ENCODE results near the gene CPB2.
A peak's percentile ranks its signal among the peaks of the same experiment; 100 is the strongest.

CPB2 gene

DNA sequence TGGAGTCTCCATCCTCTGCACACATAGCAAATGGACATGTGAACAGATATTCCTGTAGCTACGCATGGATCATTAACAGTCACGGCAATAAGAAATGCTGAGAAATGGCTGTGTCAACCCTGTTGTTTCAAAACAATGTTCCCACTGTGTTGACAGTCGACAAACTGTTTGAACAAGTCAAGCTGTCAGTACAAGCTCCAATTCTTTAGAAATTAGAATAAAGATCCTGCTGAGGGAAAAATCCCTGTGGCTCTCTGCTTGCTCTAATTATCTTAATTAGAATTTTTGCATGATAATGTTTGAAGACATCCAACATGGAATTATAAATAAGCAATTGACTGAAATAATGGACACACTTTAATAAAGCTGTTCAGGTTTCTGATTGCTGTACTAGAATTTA is 37.9 kb upstream of the CPB2 start:
- no peak for DNase-seq (ENCODE audit: low read depth, low spot score)
- WGBS (ENCODE audit: insufficient coverage, insufficient read length) = no CpG with 5 or more reads among the region's 3 CpGs
- Histone ChIP-seq H3K9me3 (ENCODE audit: control insufficient read depth, insufficient read depth, low read length) (no peaks in the 10 kb centered on the region), H3K4me3 (ENCODE audit: low read length) (no peak overlapping the region), H3K27me3 (ENCODE audit: control insufficient read depth, insufficient read depth, low read length) (no peaks in the 10 kb centered on the region), H3K27ac (ENCODE audit: low read length) (no peak overlapping the region), H3K4me1 (ENCODE audit: control insufficient read depth, insufficient read depth, low read length) (no peaks in the 10 kb centered on the region), H3K36me3 (ENCODE audit: control insufficient read depth, insufficient read depth, low read length) (no peaks in the 10 kb centered on the region)

DNA sequence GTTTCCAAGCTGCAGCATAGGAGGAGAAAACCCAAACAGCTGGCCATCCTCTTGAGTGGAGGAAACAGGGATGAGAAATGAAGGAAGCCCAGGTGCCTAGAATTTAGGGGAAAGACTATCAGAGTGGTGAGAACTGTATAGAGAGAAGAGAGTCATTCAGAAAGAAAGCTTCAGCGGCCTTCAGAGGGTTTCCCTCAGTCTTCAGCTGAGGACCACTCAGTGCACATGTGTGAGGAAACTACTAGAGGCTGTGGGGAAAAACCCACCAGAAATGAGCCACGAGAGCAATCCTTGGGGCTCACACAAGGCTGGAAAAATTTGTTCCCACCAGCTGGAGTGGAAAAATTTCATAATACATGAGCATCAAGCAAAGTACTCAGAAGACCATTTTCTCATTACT is 35.2 kb upstream of the CPB2 start:
- DNase-seq (ENCODE audit: low read depth, low spot score) = no peak
- Histone ChIP-seq H3K36me3 (ENCODE audit: control insufficient read depth, insufficient read depth, low read length) (no peaks in the 10 kb centered on the region), H3K4me1 (ENCODE audit: control insufficient read depth, insufficient read depth, low read length) (peaks cover 1% of the 10 kb centered on the region; the same call in 1 of the 2 replicates), H3K27ac (ENCODE audit: low read length) (no peak overlapping the region), H3K9me3 (ENCODE audit: control insufficient read depth, insufficient read depth, low read length) (no peaks in the 10 kb centered on the region), H3K27me3 (ENCODE audit: control insufficient read depth, insufficient read depth, low read length) (no peaks in the 10 kb centered on the region), H3K4me3 (ENCODE audit: low read length) (no peak overlapping the region)
- WGBS (ENCODE audit: insufficient coverage, insufficient read length) = no CpG with 5 or more reads among the region's 2 CpGs

DNA sequence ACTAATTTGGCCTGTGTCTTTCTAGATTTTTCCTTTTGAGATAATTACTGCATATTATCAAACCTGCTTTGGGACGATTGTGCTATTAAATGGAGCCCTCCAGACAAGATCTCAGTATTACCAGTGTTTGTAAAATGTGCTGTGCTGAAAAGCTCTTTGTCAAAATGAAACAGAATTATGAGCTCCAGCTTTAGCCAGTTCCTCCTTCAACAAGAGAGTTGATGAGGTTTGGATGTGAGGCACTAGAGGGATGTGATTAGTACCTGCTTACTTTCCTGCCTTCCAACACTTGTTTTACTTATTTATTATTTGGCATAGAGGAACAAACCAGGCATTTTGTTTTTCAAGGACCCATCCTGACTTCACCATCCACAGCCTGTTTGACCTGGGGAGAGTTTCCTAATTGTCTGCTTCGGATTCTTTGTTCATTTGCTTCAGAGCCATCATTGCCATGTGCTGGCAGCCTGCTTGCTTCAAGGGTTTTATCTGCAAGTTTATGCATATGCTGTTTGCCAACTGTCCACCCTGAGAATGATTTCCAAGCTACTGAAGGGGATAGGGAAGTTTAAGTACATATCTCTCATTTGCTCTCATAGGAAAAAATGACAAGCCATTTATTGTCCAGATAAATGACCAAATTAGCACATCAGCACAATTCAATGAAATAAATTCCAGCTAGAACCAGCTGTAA is 32.9 kb upstream of the CPB2 start:
- H3K36me3 ChIP-seq (ENCODE audit: control insufficient read depth, insufficient read depth, low read length) = no peaks in the 10 kb centered on the region
- no CpG with 5 or more reads among the region's 2 CpGs for WGBS (ENCODE audit: insufficient coverage, insufficient read length)

DNA sequence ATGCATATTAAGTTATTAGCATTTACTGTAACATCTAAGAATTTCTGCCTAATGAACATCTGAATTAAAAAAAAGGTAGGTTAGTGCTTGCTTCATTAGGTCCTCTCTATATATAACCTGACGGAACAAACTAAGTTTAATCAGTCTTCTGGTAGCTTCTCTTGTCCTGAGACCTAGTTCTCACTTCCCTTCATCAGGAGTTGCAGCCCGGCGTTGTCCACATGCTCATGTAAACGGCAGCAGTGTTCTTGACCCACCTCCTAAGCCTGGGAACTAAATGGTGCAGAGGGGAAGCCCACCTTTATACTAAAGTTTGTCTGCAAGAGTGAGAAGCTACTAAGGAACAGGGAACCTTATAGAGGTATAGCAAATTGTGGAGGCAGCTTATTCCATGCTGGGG is 31.9 kb upstream of the CPB2 start:
- H3K27me3 ChIP-seq (ENCODE audit: control insufficient read depth, insufficient read depth, low read length) = no peaks in the 10 kb centered on the region
- peaks cover 1% of the 10 kb centered on the region; the same call in 1 of the 2 replicates for H3K4me1 ChIP-seq (ENCODE audit: control insufficient read depth, insufficient read depth, low read length)
- no peak overlapping the region for H3K4me3 ChIP-seq (ENCODE audit: low read length)
- DNase-seq (ENCODE audit: low read depth, low spot score) = no peak
- H3K36me3 ChIP-seq (ENCODE audit: control insufficient read depth, insufficient read depth, low read length) = no peaks in the 10 kb centered on the region
- H3K9me3 ChIP-seq (ENCODE audit: control insufficient read depth, insufficient read depth, low read length) = no peaks in the 10 kb centered on the region
- no peak overlapping the region for H3K27ac ChIP-seq (ENCODE audit: low read length)
- WGBS (ENCODE audit: insufficient coverage, insufficient read length) = no CpG with 5 or more reads among the region's 4 CpGs

More for the DNA sequence above, 32.9 kb upstream of the CPB2 start:
- no peak overlapping the region for H3K27ac ChIP-seq (ENCODE audit: low read length)
- no peak for DNase-seq (ENCODE audit: low read depth, low spot score)
- no peaks in the 10 kb centered on the region for H3K9me3 ChIP-seq (ENCODE audit: control insufficient read depth, insufficient read depth, low read length)
- no peaks in the 10 kb centered on the region for H3K27me3 ChIP-seq (ENCODE audit: control insufficient read depth, insufficient read depth, low read length)
- H3K4me1 ChIP-seq (ENCODE audit: control insufficient read depth, insufficient read depth, low read length) = peaks cover 1% of the 10 kb centered on the region; the same call in 1 of the 2 replicates
- H3K4me3 ChIP-seq (ENCODE audit: low read length) = no peak overlapping the region

DNA sequence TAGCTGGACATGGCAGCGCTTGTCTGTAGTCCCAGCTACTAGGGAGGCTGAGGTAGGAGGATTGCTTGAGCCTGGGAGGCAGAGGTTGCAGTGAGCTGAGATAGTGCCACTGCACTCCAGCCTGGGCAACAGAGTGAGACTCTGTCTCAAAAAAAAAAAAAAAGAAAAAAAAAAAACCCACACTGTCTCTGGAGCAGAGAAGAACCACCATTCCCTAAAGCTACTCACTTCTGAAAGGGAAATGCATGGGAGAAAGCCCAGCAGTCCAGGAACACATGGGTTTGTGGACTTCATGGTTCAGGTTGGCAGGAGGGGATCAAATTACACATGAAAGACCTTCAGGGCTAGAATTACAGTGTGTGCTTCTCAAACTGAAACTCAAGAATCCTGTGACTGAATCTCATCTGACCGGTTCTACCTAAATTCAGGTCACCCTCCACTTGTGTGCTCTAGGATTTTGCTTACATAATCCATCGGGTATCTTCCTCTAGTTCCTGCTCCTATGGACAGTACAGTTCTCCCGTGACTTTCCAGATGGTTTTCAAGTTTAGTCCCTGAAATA is 30.2 kb upstream of the CPB2 start:
- no peak overlapping the region for H3K27ac ChIP-seq (ENCODE audit: low read length)
- no peaks in the 10 kb centered on the region for H3K9me3 ChIP-seq (ENCODE audit: control insufficient read depth, insufficient read depth, low read length)
- DNase-seq (ENCODE audit: low read depth, low spot score) = peak; percentile 35
- no peaks in the 10 kb centered on the region for H3K27me3 ChIP-seq (ENCODE audit: control insufficient read depth, insufficient read depth, low read length)
- no peak overlapping the region for H3K4me3 ChIP-seq (ENCODE audit: low read length)
- no CpG with 5 or more reads among the region's 4 CpGs for WGBS (ENCODE audit: insufficient coverage, insufficient read length)
- peaks cover 1% of the 10 kb centered on the region; the same call in 1 of the 2 replicates for H3K4me1 ChIP-seq (ENCODE audit: control insufficient read depth, insufficient read depth, low read length)
- no peaks in the 10 kb centered on the region for H3K36me3 ChIP-seq (ENCODE audit: control insufficient read depth, insufficient read depth, low read length)

DNA sequence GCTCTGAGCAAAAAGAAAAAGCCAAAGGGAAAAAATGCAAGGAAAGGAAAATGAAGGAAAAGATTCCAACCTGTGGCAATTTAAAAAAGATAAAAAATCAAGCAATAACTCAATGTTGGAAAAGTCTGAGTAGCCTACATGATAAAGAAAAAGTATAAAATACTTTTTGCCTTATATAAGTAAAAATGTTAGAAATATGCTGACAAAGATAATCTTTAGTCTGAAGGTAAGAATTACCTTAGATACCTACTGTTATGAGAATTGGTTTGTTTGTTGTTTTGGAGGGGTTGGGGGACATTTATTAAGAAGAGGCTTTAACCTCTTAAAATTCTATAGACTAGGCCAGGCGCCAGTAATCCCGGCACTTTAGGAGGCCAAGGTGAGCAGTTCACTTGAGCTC is 29.7 kb upstream of the CPB2 start:
- no peaks in the 10 kb centered on the region for H3K27me3 ChIP-seq (ENCODE audit: control insufficient read depth, insufficient read depth, low read length)
- H3K27ac ChIP-seq (ENCODE audit: low read length) = no peak overlapping the region
- no peaks in the 10 kb centered on the region for H3K9me3 ChIP-seq (ENCODE audit: control insufficient read depth, insufficient read depth, low read length)
- WGBS (ENCODE audit: insufficient coverage, insufficient read length) = no CpG with 5 or more reads among the region's 2 CpGs
- H3K4me3 ChIP-seq (ENCODE audit: low read length) = no peak overlapping the region
- H3K36me3 ChIP-seq (ENCODE audit: control insufficient read depth, insufficient read depth, low read length) = no peaks in the 10 kb centered on the region
- peaks cover 1% of the 10 kb centered on the region; the same call in 1 of the 2 replicates for H3K4me1 ChIP-seq (ENCODE audit: control insufficient read depth, insufficient read depth, low read length)
- DNase-seq (ENCODE audit: low read depth, low spot score) = no peak

DNA sequence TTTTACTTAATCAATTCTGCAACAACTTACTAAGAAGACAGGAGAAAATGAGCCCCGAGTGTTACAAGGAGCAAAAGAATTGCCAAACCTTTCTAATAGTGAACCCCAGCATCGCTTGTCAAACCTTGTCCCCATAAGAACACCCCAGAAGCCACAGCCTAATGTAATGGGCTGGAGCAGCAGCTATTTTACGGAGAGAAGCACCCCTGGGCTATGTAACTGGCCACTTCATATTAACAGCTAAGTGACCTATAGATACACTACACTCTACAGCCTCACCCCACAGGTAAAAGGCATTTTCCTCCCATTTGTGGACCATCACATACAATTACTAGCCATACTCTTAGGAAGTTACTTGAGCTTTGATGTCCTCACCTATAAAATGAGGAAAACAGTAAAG is 27.3 kb upstream of the CPB2 start:
- Histone ChIP-seq H3K4me1 (ENCODE audit: control insufficient read depth, insufficient read depth, low read length) (peaks cover 1% of the 10 kb centered on the region; the same call in 1 of the 2 replicates), H3K36me3 (ENCODE audit: control insufficient read depth, insufficient read depth, low read length) (no peaks in the 10 kb centered on the region), H3K27me3 (ENCODE audit: control insufficient read depth, insufficient read depth, low read length) (no peaks in the 10 kb centered on the region), H3K4me3 (ENCODE audit: low read length) (no peak overlapping the region), H3K27ac (ENCODE audit: low read length) (no peak overlapping the region), H3K9me3 (ENCODE audit: control insufficient read depth, insufficient read depth, low read length) (no peaks in the 10 kb centered on the region)
- WGBS (ENCODE audit: insufficient coverage, insufficient read length) = no CpG with 5 or more reads among the region's 3 CpGs
- DNase-seq (ENCODE audit: low read depth, low spot score) = no peak

DNA sequence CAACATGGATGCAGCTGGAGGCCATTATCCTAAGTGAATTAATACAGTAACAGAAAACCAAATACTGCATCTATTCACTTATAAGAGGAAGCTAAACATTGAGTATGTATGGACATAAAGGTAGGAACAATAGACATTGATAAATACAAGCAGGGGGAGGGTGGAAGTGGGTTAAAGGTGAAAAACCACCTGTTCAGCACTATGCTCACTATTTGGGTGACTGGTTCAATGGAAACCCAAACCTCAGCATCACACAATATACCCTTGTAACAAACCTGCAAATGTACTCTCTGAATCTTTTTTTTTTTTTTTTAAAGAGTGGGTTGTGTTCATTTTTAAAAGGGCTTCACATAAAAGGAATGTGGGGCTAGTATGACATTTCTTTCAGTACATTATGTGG is 26.9 kb upstream of the CPB2 start:
- no peak for DNase-seq (ENCODE audit: low read depth, low spot score)
- no peaks in the 10 kb centered on the region for H3K27me3 ChIP-seq (ENCODE audit: control insufficient read depth, insufficient read depth, low read length)
- H3K4me3 ChIP-seq (ENCODE audit: low read length) = no peak overlapping the region
- H3K4me1 ChIP-seq (ENCODE audit: control insufficient read depth, insufficient read depth, low read length) = peaks cover 1% of the 10 kb centered on the region; the same call in 1 of the 2 replicates
- H3K36me3 ChIP-seq (ENCODE audit: control insufficient read depth, insufficient read depth, low read length) = no peaks in the 10 kb centered on the region
- H3K27ac ChIP-seq (ENCODE audit: low read length) = no peak overlapping the region
- H3K9me3 ChIP-seq (ENCODE audit: control insufficient read depth, insufficient read depth, low read length) = no peaks in the 10 kb centered on the region

DNA sequence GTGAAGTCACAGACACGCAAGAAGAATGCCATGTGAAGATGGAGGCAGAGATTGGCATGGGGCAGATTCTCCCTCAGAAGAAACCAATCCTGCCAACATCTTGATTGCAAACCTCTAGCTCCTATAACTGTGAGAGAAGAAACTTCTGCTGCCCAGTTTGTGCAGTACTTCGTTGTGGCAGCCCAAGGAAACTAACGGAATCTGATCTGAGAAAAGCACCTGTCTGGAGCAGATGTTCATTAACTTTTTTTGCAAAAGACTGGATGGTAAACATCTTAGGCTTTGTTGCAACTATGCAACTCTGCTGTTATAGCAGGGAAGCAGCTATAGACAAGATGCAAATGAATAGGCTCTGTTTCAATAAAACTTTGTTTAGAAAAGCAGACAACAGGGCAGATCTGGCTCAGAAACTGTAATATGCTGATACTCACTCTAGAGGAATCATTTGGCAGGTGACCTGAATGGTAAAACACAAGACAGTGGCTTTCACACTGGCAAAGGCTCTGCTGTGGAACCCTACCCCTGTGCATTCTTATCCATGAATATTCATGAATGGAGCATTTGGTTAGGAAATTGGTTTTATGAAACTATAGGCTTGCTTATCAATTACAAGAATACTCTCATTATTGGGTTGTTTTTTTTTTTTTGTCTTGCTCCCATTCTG is 25.3 kb upstream of the CPB2 start:
- H3K4me1 ChIP-seq (ENCODE audit: control insufficient read depth, insufficient read depth, low read length) = no peaks in the 10 kb centered on the region; the same call in 1 of the 2 replicates
- no CpG with 5 or more reads among the region's 3 CpGs for WGBS (ENCODE audit: insufficient coverage, insufficient read length)
- no peak overlapping the region for H3K27ac ChIP-seq (ENCODE audit: low read length)
- DNase-seq (ENCODE audit: low read depth, low spot score) = no peak
- H3K27me3 ChIP-seq (ENCODE audit: control insufficient read depth, insufficient read depth, low read length) = no peaks in the 10 kb centered on the region
- no peak overlapping the region for H3K4me3 ChIP-seq (ENCODE audit: low read length)
- no peaks in the 10 kb centered on the region for H3K9me3 ChIP-seq (ENCODE audit: control insufficient read depth, insufficient read depth, low read length)
- no peaks in the 10 kb centered on the region for H3K36me3 ChIP-seq (ENCODE audit: control insufficient read depth, insufficient read depth, low read length)

DNA sequence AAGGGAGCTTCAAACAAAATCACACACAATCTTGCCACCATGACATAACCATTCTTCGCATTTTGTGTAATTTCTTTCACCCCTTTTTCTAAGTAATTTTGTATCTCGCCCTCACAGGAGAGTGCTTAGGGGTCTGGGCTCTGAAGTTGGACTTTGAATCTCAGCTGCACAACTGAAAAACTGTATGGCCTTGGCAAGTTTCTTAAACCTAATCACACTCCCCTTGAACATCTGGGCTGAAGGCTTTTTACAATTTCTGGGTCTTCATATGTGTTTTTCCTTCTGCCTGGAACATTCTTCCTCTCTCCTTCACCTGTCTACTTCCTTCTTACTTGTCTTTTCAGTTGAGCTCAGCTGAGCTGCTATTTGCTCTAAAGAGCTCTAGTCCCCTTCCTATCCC is 24.3 kb upstream of the CPB2 start:
- Histone ChIP-seq H3K4me1 (ENCODE audit: control insufficient read depth, insufficient read depth, low read length) (no peaks in the 10 kb centered on the region), H3K9me3 (ENCODE audit: control insufficient read depth, insufficient read depth, low read length) (no peaks in the 10 kb centered on the region), H3K4me3 (ENCODE audit: low read length) (no peak overlapping the region), H3K27me3 (ENCODE audit: control insufficient read depth, insufficient read depth, low read length) (no peaks in the 10 kb centered on the region), H3K36me3 (ENCODE audit: control insufficient read depth, insufficient read depth, low read length) (no peaks in the 10 kb centered on the region), H3K27ac (ENCODE audit: low read length) (no peak overlapping the region)
- DNase-seq (ENCODE audit: low read depth, low spot score) = no peak
- no CpG with 5 or more reads among the region's 2 CpGs for WGBS (ENCODE audit: insufficient coverage, insufficient read length)

Data from iPS DF 6.9 (cell line).